Measurements from ENCODE around the gene COA7. TPM values are rescaled to one million over a fixed set of nuclear protein-coding genes. Genes with fewer than 3 reads are reported as not detected.

COA7 gene
- total and polyA plus RNA-seq, 4 donors: 4.7 to 14.1 (median 8.7) TPM

DNA sequence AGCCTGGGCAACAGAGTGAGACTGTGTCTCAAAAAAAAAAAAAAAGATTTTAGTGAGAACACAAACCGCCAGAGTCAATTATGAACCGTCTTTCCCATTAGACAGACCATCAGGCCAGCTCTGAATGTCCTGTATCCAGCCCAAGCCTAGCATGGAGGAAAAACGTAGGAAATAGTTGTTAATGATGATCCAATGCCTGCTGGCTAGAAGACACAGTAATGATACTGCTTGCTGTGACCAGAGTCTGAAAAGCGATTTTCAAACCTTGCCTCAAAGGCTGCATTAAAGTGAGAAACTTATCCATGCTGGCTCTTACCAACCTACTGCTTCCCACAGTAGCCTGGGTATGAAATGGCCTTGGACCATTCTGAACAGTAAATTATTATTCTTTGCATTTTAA is 17.0 kb downstream of the COA7 start:
- H3K27me3 ChIP-seq (ENCODE audit: control insufficient read depth in 4 of 4, insufficient read depth in 4 of 4, low read length in 3 of 4): no peaks in the 10 kb centered on the region
- no peak overlapping the region for H3K27ac ChIP-seq (ENCODE audit: low read depth in 1 of 2, low read length in 2 of 2)
- TF ChIP-seq RXRA (IDR thresholded peaks at IDR 0.05) (no peak), RAD21 (IDR thresholded peaks at IDR 0.05) (no peak), HNF4A (conservative IDR thresholded peaks at IDR 0.05) (no peak), TAF1 (conservative IDR thresholded peaks at IDR 0.05) (no peak), YY1 (IDR thresholded peaks at IDR 0.05) (no peak), FOXA1 (IDR thresholded peaks at IDR 0.05) (no peak), SP1 (IDR thresholded peaks at IDR 0.05) (no peak), HNF4G (IDR thresholded peaks at IDR 0.05) (no peak), EGR1 (IDR thresholded peaks at IDR 0.05; ENCODE audit: low read depth in 2 of 2) (no peak), NR2F2 (IDR thresholded peaks at IDR 0.05) (no peak)
- TF ChIP-seq, protein P1, sequence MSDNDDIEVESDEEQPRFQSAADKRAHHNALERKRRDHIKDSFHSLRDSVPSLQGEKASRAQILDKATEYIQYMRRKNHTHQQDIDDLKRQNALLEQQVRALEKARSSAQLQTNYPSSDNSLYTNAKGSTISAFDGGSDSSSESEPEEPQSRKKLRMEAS (IDR thresholded peaks at IDR 0.05): no peak
- TF ChIP-seq, protein P2, sequence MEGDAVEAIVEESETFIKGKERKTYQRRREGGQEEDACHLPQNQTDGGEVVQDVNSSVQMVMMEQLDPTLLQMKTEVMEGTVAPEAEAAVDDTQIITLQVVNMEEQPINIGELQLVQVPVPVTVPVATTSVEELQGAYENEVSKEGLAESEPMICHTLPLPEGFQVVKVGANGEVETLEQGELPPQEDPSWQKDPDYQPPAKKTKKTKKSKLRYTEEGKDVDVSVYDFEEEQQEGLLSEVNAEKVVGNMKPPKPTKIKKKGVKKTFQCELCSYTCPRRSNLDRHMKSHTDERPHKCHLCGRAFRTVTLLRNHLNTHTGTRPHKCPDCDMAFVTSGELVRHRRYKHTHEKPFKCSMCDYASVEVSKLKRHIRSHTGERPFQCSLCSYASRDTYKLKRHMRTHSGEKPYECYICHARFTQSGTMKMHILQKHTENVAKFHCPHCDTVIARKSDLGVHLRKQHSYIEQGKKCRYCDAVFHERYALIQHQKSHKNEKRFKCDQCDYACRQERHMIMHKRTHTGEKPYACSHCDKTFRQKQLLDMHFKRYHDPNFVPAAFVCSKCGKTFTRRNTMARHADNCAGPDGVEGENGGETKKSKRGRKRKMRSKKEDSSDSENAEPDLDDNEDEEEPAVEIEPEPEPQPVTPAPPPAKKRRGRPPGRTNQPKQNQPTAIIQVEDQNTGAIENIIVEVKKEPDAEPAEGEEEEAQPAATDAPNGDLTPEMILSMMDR (IDR thresholded peaks at IDR 0.05; ENCODE audit: low read depth, low read length, missing input control): no peak
- TF ChIP-seq, protein P3, sequence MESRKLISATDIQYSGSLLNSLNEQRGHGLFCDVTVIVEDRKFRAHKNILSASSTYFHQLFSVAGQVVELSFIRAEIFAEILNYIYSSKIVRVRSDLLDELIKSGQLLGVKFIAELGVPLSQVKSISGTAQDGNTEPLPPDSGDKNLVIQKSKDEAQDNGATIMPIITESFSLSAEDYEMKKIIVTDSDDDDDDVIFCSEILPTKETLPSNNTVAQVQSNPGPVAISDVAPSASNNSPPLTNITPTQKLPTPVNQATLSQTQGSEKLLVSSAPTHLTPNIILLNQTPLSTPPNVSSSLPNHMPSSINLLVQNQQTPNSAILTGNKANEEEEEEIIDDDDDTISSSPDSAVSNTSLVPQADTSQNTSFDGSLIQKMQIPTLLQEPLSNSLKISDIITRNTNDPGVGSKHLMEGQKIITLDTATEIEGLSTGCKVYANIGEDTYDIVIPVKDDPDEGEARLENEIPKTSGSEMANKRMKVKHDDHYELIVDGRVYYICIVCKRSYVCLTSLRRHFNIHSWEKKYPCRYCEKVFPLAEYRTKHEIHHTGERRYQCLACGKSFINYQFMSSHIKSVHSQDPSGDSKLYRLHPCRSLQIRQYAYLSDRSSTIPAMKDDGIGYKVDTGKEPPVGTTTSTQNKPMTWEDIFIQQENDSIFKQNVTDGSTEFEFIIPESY (IDR thresholded peaks at IDR 0.05): no peak
- H3K36me3 ChIP-seq (ENCODE audit: control insufficient read depth in 4 of 4, insufficient read depth in 3 of 4, low read depth in 1 of 4, low read length in 3 of 4): peaks cover 0 to 2% (median 0%) of the 10 kb centered on the region in 4 donors
- peaks cover 5 to 28% (median 21%) of the 10 kb centered on the region in 4 donors for H3K4me1 ChIP-seq (ENCODE audit: control insufficient read depth in 4 of 4, insufficient read depth in 4 of 4, low read length in 3 of 4)
- H3K4me3 ChIP-seq (ENCODE audit: low read depth in 1 of 3, low read length in 3 of 3): no peak overlapping the region
- 96% methylated on average over 4 of the region's 4 CpGs for WGBS
- no peaks in the 10 kb centered on the region for H3K9me3 ChIP-seq (ENCODE audit: control insufficient read depth in 4 of 4, low read length in 3 of 4)
- no peak overlapping the region for H3K9ac ChIP-seq (ENCODE audit: low read depth in 1 of 2, low read length in 2 of 2)
- no peak for DNase-seq (ENCODE audit: low spot score)

DNA sequence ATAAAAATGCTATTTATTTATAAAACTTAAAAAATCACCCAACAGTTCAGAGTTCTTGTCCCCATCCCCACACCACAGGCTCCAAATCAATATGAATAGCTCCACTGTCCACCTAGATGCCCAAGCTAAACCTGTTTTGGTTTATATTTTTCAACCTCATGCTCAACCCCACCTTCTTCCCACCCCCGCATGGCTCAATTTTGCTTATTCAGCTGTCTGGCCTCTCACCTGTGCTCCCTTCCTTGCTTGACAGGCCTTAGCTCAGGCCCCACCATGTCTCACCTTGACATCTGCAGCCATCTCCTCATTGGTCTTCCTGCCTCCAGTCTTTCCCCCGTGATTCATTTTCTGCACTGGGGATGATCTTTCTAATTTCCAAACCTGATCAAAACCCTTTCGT is 17.8 kb downstream of the COA7 start:
- WGBS: 89% methylated on average over 3 of the region's 3 CpGs
- TF ChIP-seq, protein P4, sequence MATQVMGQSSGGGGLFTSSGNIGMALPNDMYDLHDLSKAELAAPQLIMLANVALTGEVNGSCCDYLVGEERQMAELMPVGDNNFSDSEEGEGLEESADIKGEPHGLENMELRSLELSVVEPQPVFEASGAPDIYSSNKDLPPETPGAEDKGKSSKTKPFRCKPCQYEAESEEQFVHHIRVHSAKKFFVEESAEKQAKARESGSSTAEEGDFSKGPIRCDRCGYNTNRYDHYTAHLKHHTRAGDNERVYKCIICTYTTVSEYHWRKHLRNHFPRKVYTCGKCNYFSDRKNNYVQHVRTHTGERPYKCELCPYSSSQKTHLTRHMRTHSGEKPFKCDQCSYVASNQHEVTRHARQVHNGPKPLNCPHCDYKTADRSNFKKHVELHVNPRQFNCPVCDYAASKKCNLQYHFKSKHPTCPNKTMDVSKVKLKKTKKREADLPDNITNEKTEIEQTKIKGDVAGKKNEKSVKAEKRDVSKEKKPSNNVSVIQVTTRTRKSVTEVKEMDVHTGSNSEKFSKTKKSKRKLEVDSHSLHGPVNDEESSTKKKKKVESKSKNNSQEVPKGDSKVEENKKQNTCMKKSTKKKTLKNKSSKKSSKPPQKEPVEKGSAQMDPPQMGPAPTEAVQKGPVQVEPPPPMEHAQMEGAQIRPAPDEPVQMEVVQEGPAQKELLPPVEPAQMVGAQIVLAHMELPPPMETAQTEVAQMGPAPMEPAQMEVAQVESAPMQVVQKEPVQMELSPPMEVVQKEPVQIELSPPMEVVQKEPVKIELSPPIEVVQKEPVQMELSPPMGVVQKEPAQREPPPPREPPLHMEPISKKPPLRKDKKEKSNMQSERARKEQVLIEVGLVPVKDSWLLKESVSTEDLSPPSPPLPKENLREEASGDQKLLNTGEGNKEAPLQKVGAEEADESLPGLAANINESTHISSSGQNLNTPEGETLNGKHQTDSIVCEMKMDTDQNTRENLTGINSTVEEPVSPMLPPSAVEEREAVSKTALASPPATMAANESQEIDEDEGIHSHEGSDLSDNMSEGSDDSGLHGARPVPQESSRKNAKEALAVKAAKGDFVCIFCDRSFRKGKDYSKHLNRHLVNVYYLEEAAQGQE (IDR thresholded peaks at IDR 0.05): no peak
- TF ChIP-seq, protein P5, sequence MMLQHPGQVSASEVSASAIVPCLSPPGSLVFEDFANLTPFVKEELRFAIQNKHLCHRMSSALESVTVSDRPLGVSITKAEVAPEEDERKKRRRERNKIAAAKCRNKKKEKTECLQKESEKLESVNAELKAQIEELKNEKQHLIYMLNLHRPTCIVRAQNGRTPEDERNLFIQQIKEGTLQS (IDR thresholded peaks at IDR 0.05): no peak
- TF ChIP-seq GABPA (IDR thresholded peaks at IDR 0.05 in 1 of 2, conservative IDR thresholded peaks at IDR 0.05 in 1 of 2) (no peak), FOXA1 (IDR thresholded peaks at IDR 0.05) (no peak), EGR1 (IDR thresholded peaks at IDR 0.05; ENCODE audit: low read depth in 2 of 2) (no peak), SP1 (IDR thresholded peaks at IDR 0.05) (no peak), JUND (IDR thresholded peaks at IDR 0.05) (no peak), NR2F2 (IDR thresholded peaks at IDR 0.05) (no peak), HNF4G (IDR thresholded peaks at IDR 0.05) (no peak), YY1 (IDR thresholded peaks at IDR 0.05) (no peak), RXRA (IDR thresholded peaks at IDR 0.05) (no peak), TAF1 (conservative IDR thresholded peaks at IDR 0.05) (no peak), RAD21 (IDR thresholded peaks at IDR 0.05) (no peak)
- TF ChIP-seq, protein P3 (IDR thresholded peaks at IDR 0.05): no peak
- TF ChIP-seq, protein P1 (IDR thresholded peaks at IDR 0.05): no peak
- TF ChIP-seq, protein P2 (IDR thresholded peaks at IDR 0.05; ENCODE audit: low read depth, low read length, missing input control): no peak
- Histone ChIP-seq H3K4me1 (ENCODE audit: control insufficient read depth in 4 of 4, insufficient read depth in 4 of 4, low read length in 3 of 4) (peaks cover 5 to 26% (median 21%) of the 10 kb centered on the region in 4 donors), H3K4me3 (ENCODE audit: low read depth in 1 of 3, low read length in 3 of 3) (no peak overlapping the region), H3K9ac (ENCODE audit: low read depth in 1 of 2, low read length in 2 of 2) (no peak overlapping the region), H3K36me3 (ENCODE audit: control insufficient read depth in 4 of 4, insufficient read depth in 3 of 4, low read depth in 1 of 4, low read length in 3 of 4) (peaks cover 0 to 2% (median 0%) of the 10 kb centered on the region in 4 donors), H3K27ac (ENCODE audit: low read depth in 1 of 2, low read length in 2 of 2) (no peak overlapping the region), H3K27me3 (ENCODE audit: control insufficient read depth in 4 of 4, insufficient read depth in 4 of 4, low read length in 3 of 4) (no peaks in the 10 kb centered on the region), H3K9me3 (ENCODE audit: control insufficient read depth in 4 of 4, low read length in 3 of 4) (no peaks in the 10 kb centered on the region)
- DNase-seq (ENCODE audit: low spot score): no peak
